Stimulated activated CD4-positive, alpha-beta T cell treated with anti-CD3 and anti-CD28 coated beads, TNF-alpha, amount 100 ng/mL, for 1 hour (primary cell): ENCODE measurements around the gene ASIC1.
"Not testable (repeated sequence)": the region's sequence is repeated elsewhere in the genome, so short reads cannot be mapped to it uniquely, and the experiment has no call there.

ENCODE experiments used
- DNase-seq, 3 donors: peaks; one replicate each; pipeline ENCODE4 v3.0.0-alpha.2; 2020; ENCODE audit warnings: low read depth in 3 of 3, low spot score in 1 of 3

ASIC1 gene

GRCh38 chr12:50057000-50057841, at the start of gene ASIC1:
Gene ASIC1, plus strand, starts transcription at chr12:50057596. Its CDS starts 1,171 bp downstream, at chr12:50058767.
- DNase-seq, result peak in 1 of 3 donors; percentile 33

- DNase-seq, result no peak
Observed at GRCh38 chr12:50013361-50014147, 43.8 kb upstream of the ASIC1 start.

GRCh38 chr12:50014342-50014741, 43.1 kb upstream of the ASIC1 start:
- DNase-seq, result no peak

GRCh38 chr12:50016501-50017475, 40.6 kb upstream of the ASIC1 start:
- no peak for DNase-seq

- DNase-seq, result no peak
Observed at GRCh38 chr12:50017641-50018040, 39.8 kb upstream of the ASIC1 start.

- no peak for DNase-seq
Observed at GRCh38 chr12:50018154-50018553, 39.2 kb upstream of the ASIC1 start.

GRCh38 chr12:50018968-50019367, 38.4 kb upstream of the ASIC1 start:
- DNase-seq, result no peak

GRCh38 chr12:50019524-50019923, 37.9 kb upstream of the ASIC1 start:
- no peak for DNase-seq

- no peak for DNase-seq
Observed at GRCh38 chr12:50021031-50021430, 36.4 kb upstream of the ASIC1 start.

GRCh38 chr12:50022903-50023302, 34.5 kb upstream of the ASIC1 start:
- no peak for DNase-seq

- DNase-seq, result no peak
Observed at GRCh38 chr12:50024227-50024626, 33.2 kb upstream of the ASIC1 start.

- DNase-seq, result no peak
Observed at GRCh38 chr12:50024805-50025186, 32.6 kb upstream of the ASIC1 start.

GRCh38 chr12:50025187-50026059, 32.0 kb upstream of the ASIC1 start, which contains the start of gene RACGAP1:
Gene RACGAP1, minus strand, starts transcription at chr12:50025494. Its CDS starts 8,779 bp downstream, at chr12:50016715.
- peak; percentile 79 to 92 (median 91) for DNase-seq

GRCh38 chr12:50026691-50027090, 30.7 kb upstream of the ASIC1 start:
- DNase-seq, result no peak

GRCh38 chr12:50030449-50030848, 26.9 kb upstream of the ASIC1 start:
- not testable (repeated sequence) for DNase-seq

- DNase-seq, result no peak
Observed at GRCh38 chr12:50032515-50032853, 24.9 kb upstream of the ASIC1 start.

- DNase-seq, result no peak
Observed at GRCh38 chr12:50032854-50033581, 24.4 kb upstream of the ASIC1 start.

GRCh38 chr12:50038336-50038735, 19.1 kb upstream of the ASIC1 start:
- no peak for DNase-seq

GRCh38 chr12:50039151-50039835, 18.1 kb upstream of the ASIC1 start:
- peak; percentile 38 to 92 (median 60) for DNase-seq
